Measurements from ENCODE around the gene OLFML2A.

Gene OLFML2A

GRCh38 chr9:124783830-124784229, 6.9 kb downstream of the OLFML2A start:
- H3K4me3 ChIP-seq (ENCODE audit: low read depth, low read length) = no peak overlapping the region
- no peak for TF ChIP-seq CTCF (IDR thresholded peaks at IDR 0.05; ENCODE audit: borderline replicate concordance, insufficient read depth, low read depth, low read length)

GRCh38 chr9:124784509-124784908, 7.6 kb downstream of the OLFML2A start:
- no peak overlapping the region for H3K4me3 ChIP-seq (ENCODE audit: low read depth, low read length)
- TF ChIP-seq CTCF (IDR thresholded peaks at IDR 0.05; ENCODE audit: borderline replicate concordance, insufficient read depth, low read depth, low read length) = no peak

- no peak overlapping the region for H3K4me3 ChIP-seq (ENCODE audit: low read depth, low read length)
Measured at GRCh38 chr9:124786881-124787573, 10.1 kb downstream of the OLFML2A start.

GRCh38 chr9:124788542-124789217, 11.7 kb downstream of the OLFML2A start:
- no peak for TF ChIP-seq CTCF (IDR thresholded peaks at IDR 0.05; ENCODE audit: borderline replicate concordance, insufficient read depth, low read depth, low read length)
- no peak overlapping the region for H3K4me3 ChIP-seq (ENCODE audit: low read depth, low read length)

More at GRCh38 chr9:124786881-124787573, 10.1 kb downstream of the OLFML2A start:
- TF ChIP-seq CTCF (IDR thresholded peaks at IDR 0.05; ENCODE audit: borderline replicate concordance, insufficient read depth, low read depth, low read length) = no peak

- no peak for TF ChIP-seq CTCF (IDR thresholded peaks at IDR 0.05; ENCODE audit: borderline replicate concordance, insufficient read depth, low read depth, low read length)
Measured at GRCh38 chr9:124789531-124789930, 12.6 kb downstream of the OLFML2A start.

GRCh38 chr9:124790301-124790700, 13.4 kb downstream of the OLFML2A start:
- no peak for TF ChIP-seq CTCF (IDR thresholded peaks at IDR 0.05; ENCODE audit: borderline replicate concordance, insufficient read depth, low read depth, low read length)
- H3K4me3 ChIP-seq (ENCODE audit: low read depth, low read length) = no peak overlapping the region

More at GRCh38 chr9:124789531-124789930, 12.6 kb downstream of the OLFML2A start:
- no peak overlapping the region for H3K4me3 ChIP-seq (ENCODE audit: low read depth, low read length)
